DMS114 treated with DMSO at 0.1 percent for 48 hours (cell line): Measurements from ENCODE around the gene PARP8.
A peak's percentile ranks its signal among the peaks of the same experiment; 100 is the strongest.

Experiments
- DNase-seq: peaks from one replicate; lab custom pipeline; 2025; ENCODE audit not compliant: unreplicated experiment; lab: John Stamatoyannopoulos, UW

Gene PARP8

DNA sequence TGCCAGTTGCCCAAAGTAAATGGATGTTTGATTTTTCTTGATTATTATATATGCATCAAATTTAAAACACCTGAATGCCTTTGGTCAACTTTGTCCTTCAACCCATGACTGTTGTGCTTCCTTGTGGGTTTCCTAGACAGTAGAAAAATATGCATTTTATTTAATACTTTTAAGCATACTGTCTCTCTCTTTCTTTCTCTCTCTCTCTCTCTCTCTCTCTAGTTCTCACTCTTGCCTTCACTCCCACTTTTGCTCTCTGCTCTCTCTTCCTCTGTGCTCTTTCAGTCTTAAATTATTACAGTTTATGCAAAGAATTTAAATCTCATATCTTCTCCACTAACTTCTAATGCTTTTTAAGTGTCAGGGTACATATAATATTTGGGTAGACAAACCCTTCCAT, 173.0 kb downstream of the PARP8 start:
- DNase-seq: no peak

DNA sequence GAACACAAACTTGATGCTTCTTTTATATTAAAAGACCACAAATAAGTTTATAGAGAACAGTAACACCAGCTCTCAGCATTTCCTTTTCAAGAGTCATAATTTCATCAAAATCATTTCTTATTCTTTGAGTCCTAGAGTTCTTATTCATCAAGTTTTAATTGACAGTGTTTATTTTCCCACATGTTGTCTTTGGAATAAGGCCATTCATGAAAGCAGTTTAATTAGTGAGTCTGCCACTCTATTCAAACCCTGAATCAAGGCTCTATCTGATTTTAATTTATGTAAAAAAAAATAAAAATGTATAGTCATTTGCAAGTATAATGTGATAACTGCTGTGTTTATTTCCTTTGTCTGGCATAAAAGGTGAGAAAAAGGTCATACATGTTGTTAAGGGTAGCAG, 176.7 kb downstream of the PARP8 start:
- no peak for DNase-seq

DNA sequence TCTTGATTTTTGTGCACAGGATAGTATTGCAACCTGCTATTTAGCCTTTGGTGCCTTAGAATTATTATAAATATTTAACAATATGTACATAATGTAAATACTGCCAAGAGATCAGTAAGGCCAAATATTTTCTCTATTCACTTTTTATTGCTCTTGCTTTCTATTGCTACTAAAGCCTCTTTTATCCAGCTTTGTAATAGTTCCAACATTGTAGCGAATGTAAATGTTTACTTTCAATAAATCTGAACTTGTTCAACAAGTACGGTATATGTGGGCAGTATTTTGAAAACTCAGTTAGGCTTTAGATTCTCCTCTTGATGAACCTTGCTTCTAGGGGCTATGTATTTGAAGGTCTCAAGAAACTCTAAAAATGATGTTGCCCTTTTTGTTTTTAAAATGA, 179.8 kb downstream of the PARP8 start:
- DNase-seq: no peak

DNA sequence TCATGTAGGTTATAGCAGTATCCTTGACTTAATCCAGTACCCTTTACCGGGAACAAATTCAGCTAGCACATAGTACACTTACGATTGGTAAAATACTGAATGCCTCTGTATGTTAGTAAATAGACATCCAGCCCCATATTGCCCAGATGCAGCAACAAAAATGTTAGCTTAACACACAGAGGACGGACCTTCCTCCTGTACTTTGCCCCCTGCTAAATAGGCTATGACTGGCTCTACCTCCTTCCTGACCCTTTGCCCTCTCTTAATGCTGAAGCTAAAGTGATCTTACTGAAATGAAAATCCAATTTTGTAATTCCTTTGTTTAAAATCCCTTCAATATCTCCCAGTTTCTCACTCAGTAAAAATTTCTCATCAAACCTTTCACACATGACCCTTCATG, 183.1 kb downstream of the PARP8 start:
- DNase-seq: no peak

DNA sequence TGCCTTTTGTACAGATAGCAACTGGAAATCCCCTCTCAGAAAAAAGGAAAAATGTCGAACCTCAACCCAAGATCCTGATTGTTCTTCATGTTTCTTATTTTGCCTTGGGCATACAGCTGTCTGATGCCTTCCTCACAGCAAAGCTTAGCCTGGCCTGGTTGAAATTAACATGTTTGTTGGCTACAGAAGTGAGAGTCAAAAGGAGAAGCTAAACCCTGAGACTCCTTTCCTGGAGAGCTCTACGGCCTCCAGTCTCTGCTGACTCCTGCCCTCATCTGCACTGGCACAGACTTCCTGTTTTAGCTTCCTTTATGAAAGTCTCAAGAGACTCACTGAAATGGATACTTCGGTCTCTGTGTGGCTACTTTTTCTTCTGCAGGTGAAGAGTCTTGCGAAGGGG, 186.7 kb downstream of the PARP8 start:
- DNase-seq: no peak

DNA sequence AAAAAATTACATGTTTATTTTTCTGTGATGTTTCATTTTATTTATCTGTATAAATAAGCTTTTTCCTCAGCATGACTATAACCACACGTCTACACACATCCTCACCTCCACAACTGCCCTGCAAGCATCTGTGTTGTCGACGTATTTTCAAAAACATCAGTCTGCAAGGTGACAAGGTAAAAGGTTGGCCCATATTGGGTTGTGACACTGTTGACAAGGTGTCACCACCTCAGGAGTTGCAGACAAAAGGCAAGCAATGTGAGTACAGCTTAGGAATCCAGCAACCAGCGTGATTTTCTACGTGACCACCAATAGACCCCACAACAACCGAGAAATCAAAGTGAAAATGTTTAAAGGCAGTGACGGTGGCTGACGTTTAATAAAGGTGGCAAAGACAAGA, 187.6 kb downstream of the PARP8 start:
- no peak for DNase-seq

DNA sequence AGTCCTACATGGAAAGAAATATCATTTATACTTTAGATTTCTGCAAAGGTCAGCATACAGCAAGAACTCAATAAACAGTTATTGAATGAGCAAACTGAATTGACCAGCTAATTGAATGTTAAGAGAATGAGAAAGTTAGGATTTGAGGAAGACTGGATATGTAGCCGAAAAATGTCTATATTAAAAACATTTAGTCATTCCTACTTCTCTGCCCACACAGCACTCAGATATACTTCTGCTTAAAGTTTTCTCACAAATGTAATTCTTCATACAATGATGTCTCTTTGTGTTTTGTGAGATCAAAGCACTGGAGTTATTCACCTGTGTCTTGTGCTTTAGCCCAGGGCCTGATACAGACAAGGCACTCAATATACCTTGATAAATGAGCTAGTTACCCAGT, 188.6 kb downstream of the PARP8 start:
- DNase-seq: no peak

DNA sequence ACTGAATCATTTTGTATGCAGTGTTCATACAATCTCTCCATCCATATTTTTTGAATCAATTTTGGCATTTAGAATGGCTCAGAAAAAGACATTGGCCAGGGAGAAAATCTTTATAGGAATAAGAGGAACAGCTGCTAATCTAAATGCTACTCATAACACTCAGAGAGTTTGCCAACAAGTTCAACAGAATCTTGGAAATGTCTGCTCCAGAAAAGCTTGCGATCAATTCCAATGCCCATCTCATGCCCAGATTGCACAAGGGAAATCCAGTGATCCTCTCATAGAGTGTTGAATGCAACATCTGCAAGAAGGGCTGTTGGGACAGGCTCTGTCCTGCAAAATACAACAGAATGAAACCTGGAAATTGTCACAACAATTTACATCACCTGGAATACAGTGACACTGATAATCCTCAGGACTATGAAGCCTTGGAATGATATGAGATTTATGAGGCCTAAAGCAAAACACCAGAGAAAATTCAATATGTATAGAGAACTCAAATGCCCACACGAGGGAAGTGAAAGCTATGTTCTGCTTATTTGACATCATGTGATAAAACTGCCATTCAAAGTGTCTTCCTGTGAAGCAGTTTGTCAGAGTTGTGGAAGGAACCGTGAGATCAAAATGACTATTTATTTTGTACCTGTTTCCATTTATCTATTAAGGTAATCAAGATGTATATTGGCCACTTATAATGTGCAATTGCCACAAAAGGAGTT, 190.1 kb downstream of the PARP8 start:
- no peak for DNase-seq

DNA sequence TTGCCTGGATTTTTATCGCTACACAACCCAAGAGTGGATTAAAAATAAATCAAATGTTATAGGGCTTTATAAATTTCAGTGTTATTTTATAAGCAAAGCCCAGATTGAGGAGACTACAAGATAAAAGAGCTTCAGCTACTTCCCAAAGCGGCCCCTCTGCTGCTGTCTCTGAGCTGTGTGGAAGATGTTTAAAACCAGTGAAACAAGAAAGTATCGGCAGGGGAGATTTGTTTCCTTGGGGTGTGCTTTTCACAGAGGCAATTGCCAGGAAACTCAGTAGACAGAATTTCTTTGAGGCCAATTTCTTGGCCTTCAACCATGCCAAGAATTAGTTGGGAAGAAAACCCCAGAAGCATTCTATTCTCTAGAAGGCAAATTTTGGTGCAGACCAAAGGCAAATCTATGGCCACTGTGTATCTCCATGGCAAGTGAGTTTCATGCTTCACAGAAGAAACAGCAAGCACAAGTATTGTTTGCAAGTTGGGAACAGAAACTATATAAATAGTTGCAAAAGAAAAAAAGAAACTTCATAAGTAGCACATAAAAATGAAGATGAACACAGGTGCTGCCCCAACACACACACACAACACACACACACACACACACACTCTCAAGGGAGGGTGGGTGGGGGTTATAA, 197.2 kb downstream of the PARP8 start:
- DNase-seq: no peak

DNA sequence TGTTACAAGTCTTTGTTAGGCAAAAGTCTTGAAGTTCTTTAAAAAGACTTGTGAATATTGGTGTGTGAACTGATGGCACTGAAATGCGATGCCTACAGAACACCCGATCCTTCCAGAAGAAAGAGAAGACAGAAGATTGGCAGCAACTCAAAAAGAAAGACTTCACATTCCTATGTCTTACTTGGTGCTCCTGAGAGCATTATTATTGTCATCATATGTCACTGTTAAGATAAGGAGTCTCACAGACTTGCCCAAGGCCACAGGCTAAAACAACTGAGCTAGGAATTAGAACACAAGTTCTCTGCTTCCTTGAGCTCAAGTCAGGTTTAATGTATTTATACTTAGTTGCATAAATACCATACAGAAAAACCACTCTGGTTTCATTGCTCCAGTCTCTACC, 198.0 kb downstream of the PARP8 start:
- no peak for DNase-seq

DNA sequence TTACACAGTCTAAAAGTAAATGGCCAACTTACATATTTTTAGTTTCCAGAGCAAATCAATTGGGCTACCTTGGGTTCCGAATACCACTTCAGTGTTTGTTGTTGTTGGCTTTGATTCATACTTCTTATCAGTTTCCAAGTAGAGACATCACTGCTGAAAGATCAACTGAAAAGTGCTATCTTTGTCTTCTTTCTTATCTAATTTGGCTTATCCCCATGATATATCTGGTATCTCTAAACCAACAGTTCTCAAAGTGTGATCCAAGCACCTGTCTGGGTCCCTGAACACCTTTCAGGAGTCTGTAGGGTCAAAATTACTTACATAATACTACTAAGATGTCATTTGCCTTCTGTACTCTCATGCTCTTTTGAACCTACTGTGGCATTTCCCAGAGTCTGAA, 200.0 kb downstream of the PARP8 start:
- DNase-seq: no peak

DNA sequence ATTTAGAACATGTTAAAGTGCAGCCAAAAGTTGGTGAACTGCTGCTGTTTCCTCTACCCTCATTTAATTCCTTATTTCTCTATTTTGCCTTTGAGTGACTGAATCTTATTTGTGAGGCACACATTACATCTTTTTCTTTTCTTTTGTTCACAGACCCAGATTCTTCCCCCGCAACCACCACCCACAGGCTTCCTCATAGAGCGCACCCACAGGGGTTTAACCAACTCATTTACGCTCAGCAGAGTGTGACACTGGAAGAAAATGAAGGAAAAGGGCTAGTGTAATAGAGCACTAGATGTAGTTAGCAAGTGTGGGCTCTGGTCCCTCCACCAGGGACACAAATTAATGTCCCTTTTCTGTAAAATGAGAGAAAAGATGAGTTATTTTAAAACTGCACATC, 200.7 kb downstream of the PARP8 start:
- DNase-seq: no peak

DNA sequence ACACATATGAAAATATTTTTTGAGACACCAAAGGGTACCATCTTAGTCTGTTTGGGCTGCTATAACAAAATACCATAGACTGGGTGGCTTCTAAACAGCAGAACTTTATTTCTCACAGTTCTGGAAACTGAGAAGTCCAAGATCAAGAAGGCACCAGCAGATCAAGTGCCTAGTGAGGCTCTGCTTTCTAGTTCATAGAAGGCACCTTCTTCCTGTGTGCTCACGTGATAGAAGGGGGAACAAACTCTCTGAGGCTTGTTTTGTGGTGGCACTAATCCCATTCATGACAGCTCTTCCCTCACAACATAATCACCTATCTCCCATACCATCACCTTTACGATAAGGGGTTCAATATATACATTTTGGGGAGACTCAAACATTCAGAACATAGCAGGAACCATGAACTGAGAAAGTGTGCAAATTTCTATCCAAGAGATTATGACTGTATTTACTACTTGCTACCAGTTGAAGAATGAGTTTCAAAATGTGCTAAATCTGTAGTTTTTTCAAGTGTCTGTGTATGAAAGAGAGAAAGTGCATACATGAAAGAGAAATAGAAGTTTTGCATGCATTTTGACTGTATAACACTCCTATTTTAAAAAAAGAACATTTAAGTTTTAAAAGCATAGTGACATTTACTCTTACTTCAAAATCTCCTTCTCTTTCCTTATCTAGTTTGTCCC, 207.3 kb downstream of the PARP8 start:
- no peak for DNase-seq

DNA sequence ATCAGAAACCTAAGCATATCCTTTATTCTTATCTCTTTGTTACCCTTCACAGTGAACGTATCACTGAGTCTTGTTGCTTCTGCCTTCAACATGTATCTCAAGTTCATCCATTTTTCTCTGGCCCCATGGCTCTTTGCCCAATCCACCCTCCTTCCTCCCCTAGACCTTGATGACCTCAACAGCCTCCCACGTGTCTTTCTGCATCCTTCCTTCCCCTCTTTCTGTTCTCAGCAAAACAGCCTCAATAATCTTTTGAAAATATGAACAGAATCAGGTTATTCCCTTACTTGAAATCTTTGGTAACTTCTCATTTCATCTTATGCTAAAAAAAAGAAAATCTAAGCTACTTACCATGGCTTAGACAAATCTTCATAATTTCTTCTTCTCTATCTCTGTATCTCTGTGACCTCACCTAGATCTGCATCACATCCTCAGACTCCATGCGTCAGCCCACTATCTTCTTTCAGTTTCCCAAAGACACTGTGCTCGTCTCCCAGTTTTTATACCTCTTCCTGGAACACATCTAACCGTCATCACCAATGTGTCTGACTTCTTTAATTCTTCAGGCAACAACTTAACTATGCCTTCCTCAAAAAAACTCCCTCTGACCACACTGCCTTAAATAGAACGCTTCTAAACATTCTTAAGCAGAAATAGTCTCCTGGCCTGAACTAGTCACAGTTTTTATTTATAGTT, 208.0 kb downstream of the PARP8 start:
- no peak for DNase-seq

DNA sequence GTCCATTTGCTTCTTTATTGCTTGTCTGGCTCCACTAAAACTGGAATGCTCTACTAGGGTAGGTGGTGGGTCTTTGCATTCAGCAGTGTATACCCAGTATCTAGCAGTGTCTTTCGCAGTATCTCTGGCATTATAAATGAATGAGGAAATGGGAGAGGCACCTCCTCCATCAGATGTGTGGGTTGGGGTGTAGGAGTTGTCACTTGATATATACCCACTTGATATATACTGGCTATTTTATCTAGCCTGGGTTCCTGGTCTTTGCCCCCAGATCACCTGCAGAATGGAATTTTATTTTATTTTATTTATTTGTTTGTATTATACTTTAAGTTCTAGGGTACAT, 208.5 kb downstream of the PARP8 start:
- DNase-seq: no peak

DNA sequence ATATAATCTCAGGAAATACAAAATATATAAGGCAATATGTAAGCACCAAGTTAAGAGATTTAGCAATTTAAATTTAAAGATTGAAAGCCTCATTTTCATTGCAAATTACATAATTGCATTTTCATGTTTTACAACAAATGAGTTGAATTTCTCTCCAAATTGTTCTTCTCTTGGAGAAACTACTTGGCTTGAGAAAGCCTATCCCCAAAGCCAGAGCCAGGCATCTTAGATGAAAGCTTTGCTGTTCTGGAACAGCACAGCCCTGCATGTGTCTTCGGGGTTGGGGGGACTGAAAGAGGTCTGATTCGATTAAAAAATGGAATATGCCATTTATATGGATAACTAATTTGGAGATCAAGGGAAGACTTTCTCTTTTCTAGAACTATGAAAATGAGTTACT, 212.0 kb downstream of the PARP8 start:
- DNase-seq: no peak

DNA sequence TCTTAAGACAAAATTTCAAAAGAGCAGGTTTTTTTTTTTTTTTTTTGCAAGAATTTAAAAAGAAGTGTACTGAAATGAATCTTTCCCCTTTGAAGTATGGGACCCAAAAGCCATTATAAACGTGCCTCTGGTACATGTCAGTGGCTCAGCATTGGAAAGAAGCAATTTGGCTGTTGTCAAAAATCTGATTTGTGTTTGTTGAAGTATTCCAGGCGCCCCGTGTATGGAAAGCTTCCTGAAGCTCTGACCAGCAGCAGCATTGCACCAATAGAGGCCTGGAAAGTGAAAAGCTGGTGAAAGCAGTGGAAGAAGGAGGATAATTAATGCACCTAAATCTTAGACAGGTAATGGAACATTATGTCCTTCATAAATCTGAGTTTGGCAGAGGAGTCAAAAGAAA, 215.0 kb downstream of the PARP8 start:
- DNase-seq: no peak

DNA sequence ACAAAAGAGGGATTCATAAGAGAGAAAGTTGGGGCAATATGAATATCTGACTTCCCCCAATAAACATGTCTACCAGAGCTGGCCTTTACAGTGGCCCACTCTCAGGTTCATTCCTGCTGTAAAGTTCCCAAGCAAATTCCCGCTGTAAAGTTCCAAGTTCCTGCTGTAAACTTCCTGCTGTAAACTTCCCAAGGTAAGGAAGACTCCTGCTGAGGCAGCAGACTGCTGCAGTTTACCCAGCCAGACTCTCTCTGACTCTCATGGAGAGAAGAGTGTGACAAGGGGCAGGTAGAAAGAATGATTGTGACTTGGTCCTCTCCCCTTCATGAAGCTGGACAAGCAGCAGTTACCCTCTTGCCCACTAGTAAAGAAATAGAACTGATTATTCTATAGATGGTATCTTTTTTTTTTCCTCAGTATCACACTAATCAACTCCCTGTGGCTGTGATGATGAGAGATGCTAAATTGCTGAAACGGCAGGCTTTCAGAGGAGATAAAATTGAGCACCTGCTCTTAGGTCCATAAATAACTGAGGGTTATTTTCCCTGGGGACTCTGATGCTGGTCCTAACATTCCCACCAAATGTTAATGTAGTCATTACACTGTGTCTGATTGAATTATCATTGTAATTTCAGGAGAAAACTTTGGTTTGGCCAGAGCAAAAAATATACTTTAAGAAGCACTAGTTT, 220.4 kb downstream of the PARP8 start:
- no peak for DNase-seq

DNA sequence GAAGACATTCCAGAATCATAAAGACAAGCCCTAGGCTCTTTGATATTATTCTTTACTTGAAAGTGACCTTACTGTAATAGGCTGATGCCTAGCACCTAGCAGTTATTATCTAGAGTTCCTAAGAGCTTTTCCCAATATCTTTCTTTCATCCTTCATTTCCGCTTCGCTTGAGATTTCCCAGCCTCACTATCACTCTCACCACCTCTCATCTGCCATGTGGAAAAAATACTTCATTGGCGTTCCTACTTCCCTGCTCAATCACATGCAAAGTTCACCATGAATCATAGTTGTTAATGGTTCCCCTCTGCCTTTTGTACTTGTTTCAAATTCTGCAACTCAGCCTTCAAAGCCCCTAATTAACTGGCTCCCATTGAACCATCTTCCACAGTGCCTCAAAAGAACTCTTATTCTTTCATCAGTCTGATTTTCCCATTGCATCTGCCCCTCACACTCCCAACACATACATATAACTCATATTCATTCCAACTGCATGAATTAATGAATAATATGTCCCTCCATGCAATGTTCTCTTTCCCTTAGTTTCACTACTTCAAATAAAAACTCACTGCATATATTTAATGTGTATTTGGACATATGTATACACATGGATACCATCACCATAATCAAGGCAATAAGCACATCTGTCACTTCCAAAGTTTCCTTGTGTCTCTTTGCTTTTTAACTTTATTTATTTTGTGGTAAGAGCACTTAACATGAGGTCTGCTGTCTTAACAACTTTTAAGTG, 221.6 kb downstream of the PARP8 start:
- DNase-seq: no peak

DNA sequence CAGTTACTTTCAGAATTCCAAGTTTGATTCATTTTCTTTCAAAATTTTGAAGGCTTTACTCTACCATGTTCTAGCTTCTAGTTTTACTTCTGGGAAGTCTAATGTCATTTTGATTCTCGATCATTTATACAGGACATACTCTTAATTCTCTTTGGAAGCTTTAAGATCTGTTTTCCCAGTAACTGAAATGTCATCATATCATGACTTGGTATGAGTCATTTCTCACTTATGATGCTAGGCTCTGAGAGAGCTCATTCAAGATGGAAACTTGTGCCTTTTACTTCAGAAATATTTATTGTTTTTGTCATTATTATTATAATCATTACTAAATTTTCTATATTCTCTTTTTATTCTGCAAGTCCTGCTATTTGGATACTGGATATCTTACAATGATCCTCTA, 222.3 kb downstream of the PARP8 start:
- no peak for DNase-seq

DNA sequence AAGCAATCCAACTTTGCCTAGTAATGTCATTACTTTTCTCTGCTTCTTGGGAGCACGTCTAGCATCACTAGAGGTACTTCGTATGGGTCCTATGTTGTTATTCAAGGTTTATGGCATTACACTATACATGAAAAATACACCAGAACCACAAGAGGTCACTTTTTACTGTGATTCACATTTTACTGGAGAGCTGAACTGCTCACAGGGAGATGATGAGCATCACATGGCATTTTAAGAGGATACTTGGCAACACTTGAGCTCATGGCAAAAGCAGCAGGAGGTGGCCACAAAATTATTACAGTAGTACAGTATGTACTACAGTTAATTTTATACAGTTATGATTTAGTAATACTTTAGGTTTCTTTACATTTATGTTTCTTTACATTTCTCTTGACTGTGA, 223.4 kb downstream of the PARP8 start:
- peak; percentile 3 for DNase-seq
